ENCODE data around the gene CA14.
"Not testable (repeated sequence)": the region's sequence is repeated elsewhere in the genome, so short reads cannot be mapped to it uniquely, and the experiment has no call there.

Gene CA14

DNA sequence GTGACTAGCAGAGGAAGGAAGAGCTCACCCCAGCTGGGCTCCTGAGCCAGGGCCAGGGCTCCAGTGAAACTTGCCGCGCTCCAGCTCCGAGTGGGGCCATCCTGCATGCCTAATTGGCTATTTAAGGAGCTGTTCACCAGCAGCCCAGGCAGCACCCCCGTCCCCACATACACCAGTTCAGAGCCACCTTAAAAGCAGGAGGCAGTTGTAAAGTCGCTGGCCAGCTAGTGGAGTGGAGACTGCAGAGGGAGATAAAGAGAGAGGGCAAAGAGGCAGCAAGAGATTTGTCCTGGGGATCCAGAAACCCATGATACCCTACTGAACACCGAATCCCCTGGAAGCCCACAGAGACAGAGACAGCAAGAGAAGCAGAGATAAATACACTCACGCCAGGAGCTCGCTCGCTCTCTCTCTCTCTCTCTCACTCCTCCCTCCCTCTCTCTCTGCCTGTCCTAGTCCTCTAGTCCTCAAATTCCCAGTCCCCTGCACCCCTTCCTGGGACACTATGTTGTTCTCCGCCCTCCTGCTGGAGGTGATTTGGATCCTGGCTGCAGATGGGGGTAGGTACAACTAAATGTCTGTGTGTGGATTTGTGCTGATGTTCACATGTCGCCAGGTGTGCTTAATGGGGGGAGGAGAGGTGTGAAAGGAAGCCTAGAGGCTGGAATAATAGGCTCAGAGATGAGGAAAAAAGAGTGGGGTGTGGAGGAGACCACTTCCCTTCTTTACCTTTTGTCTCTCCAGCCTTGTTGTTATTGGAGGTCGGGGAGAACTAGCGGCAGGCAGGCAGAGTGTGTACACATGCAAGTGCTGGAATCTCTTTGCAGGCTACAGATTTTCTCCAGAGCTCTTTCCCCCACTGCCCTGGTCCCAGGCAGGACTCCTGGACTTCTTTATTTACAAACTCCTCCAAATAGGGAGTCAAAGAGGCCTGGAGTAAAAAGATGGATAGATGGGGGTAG lies at the start of gene CA14:
Gene CA14 (plus strand): TSS at position 151 of the 962 bp plus-strand sequence. CDS start 355 bp downstream, at position 506.
- no peak for DNase-seq (ENCODE audit: low read depth in 4 of 4, low spot score in 1 of 4)

DNA sequence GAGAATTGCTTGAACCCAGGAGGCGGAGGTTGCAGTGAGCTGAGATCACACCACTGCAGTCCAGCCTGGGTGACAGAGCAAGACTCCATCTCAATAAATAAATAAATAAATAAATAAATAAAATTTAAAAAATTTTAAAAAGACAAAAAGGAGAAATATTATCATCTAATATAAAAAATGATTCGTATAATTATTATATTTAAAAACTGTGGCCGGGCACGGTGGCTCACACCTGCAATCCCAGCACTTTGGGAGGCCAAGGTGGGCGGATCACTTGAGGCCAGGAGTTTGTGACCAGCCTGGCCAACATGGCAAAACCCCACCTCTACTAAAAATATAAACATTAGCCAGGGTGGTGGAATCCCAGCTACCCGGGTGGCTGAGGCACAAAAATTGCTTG lies 49.1 kb upstream of the CA14 start:
- DNase-seq (ENCODE audit: low read depth in 4 of 4, low spot score in 1 of 4): not testable (repeated sequence)

DNA sequence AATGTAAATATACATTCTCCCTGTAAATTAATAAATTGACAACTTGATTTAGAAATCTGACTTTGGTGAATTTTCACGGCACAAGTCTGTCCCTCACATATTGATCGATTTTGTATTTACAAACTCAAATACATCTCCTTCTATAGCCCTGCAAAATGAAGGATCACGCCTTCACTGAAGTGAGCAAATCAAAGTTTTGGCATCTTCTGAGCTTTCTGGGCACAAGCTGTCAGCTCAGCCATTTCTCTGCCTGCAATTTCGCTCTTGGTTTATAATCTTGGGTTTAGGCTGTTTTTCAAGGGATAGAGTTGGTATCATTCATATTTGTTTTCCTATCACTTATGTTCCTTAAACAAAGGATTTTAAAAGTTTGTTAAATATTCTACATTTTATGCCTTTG lies 47.5 kb upstream of the CA14 start:
- no peak for DNase-seq (ENCODE audit: low read depth in 4 of 4, low spot score in 1 of 4)

DNA sequence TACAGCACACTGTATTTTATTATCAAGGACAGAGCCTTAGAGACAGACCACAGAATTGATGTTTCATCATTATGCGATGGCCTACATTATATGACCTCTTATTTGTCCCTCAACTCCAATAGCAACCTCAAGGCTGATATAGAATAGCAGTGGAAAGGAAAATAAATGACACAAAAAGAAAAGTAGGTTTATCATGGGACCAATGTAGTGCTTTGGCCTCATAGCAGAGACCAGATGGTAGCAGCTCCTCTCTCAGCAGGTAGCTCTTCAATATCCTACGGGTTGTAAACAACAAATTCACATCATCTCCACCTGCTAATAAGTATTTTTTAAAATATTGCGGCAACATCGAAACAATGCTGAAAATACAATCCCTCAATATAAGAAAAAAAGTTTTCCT lies 46.9 kb upstream of the CA14 start:
- no peak for DNase-seq (ENCODE audit: low read depth in 4 of 4, low spot score in 1 of 4)

DNA sequence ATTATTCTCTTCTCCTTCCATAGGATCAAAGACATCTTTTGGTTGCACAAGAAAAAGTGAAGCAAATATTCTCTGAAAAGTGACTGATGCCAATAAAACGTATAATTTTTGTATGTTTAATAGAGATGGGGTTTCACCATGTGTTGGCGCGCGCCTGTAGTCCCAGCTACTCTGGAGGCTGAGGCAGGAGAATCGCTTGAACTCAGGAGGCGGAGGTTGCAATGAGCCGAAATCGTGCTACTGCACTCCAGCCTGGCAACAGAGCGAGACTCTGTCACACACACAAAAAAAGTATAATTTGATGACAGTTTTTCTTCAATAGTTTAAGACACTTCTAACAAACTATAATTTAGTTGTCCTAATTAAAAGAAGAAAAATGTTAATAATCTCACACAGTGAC lies 45.5 kb upstream of the CA14 start:
- no peak for DNase-seq (ENCODE audit: low read depth in 4 of 4, low spot score in 1 of 4)

DNA sequence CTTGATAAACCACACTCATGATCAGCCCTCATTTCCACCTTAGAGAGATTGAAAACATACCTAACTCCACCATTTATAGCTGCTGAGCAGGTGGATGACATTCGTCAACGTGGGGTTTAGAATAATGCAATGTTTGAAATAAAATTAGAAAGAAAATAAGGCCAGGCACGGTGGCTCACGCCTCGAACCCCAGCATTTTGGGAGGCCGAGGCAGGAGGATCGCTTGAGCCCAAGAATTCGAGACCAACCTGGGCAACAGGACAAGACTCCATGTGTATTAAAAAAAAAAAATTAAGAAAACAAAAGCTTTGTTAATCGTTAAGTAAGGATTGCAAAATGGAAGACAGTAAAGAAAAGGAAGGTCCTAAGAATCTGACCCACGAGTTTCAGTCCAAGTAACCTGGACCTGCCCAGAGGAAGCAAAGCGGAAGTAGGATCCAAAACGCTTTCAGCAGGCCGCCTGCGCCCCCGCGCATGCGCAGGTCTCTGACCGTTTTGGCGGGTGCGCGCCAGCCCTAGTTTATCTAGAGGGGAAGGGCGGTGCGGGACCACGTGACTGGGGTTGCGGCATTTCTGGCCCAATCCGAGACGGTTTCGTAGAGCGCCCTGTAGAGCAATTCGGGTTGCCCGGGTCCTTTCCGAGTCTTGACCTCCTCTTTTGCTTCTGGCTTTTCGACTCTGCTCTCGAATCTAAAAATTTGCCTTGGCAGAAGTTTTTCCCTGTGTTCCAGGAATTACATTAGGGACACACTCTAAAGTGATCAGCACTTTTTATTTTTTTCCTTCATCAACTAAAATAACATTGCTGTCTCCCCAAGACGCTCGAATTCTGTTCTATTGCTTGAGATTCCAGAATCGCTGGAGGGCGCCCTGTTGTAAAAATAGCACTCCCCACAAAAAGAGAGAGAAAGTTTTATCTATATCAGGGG lies 44.1 kb upstream of the CA14 start:
- DNase-seq (ENCODE audit: low read depth in 4 of 4, low spot score in 1 of 4): peak; percentile 76 to 89 (median 84)

DNA sequence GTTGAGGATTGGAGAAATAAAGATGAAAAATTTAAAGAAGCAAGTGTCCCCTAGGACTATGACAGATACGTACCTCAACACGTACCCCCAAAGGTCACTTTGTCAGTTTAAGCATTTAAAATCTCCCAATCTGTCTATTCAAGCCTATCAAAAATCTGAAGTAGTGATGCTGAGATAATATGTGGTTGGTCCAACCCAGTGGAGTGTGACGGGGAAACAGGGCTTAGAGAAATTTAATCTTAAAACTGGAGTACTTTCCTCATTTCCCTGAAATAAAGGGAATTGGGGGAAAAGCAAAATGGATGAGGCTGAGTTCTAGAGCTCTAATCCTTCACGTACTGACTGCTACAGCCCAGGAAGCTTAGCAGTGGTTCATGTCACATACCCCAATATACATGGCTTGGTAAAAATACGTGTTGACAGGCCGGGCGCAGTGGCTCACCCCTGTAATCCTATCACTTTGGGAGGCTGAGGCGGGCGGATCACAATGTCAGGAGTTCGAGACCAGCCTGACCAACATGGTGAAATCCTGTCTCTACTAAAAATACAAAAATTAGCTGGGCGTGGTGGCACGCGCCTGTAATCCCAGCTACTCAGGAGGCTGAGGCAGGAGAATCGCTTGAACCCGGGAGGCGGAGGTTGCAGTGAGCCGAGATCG lies 43.3 kb upstream of the CA14 start:
- not testable (repeated sequence) for DNase-seq (ENCODE audit: low read depth in 4 of 4, low spot score in 1 of 4)

DNA sequence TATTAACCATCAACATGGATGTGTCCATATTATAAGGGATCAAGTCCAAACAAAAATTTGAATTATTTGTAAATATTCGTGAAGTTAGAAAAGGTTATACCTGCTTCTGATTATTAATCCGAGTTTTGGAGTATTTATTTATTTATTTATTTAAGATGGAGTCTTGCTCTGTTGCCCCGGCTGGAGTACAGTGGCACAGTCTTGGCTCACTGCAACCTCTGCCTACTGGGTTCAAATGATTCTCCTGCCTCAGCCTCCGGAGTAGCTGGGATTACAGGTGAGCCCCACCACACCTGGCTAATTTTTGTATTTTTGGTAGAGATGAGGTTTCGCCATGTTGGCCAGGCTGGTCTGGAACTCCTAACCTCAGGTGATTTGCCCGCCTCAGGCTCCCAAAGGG lies 41.7 kb upstream of the CA14 start:
- not testable (repeated sequence) for DNase-seq (ENCODE audit: low read depth in 4 of 4, low spot score in 1 of 4)

DNA sequence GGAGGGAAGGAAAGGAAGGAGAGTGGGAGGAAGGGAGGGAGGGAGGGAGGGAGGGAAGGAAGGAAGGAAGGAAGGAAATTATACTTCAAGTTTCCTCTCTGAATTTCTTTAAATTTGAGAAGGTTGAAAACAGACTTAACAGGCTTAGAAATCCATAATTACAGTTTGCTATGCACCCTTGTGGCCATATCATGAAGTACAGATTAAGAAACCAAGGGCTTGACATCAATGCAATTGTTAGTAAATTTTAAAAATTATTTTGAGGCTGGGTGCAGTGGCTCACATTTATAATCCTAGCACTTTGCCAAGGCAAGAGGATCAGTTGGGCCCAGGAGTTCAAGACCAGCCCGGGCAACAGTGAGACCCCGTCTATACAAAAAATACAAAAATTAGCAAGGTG lies 36.0 kb upstream of the CA14 start:
- no peak for DNase-seq (ENCODE audit: low read depth in 4 of 4, low spot score in 1 of 4)

DNA sequence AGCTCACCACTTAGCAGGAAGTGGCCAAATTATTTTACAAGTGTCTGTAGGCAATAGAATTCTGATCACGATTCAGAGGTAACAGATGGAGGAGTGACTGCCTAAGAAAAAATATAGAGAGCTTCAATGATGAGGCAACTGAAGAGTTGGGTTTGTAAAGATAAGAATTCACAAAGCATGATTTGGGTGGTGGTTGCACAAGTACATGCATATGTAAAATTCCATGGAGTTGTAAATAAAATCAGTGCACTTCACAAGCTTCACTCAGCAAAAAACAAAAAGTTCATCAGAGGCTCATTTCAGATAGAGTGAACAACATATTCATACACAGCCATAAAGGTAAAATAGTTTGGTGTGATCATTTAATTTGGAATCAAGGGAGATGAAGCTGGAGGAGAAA lies 32.6 kb upstream of the CA14 start:
- no peak for DNase-seq (ENCODE audit: low read depth in 4 of 4, low spot score in 1 of 4)

DNA sequence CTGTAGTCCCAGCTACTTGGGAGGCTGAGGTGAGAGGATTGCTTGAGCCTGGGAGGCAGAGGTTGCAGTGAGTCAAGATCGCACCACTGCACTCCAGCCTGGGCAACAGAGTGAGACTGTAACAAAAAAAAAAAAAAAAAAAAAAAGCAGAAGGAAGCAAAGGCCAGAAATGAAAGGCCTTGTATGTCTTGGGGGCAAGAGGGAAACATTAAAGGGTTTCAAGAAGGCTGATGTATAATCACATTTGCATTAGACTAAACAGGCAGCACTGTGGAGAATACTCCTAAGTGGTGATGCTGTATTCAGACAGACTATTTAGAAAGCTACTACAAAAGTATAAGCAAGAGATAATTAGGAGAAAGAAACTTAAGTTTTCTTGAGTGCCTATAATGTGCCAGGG lies 32.0 kb upstream of the CA14 start:
- DNase-seq (ENCODE audit: low read depth in 4 of 4, low spot score in 1 of 4): no peak

DNA sequence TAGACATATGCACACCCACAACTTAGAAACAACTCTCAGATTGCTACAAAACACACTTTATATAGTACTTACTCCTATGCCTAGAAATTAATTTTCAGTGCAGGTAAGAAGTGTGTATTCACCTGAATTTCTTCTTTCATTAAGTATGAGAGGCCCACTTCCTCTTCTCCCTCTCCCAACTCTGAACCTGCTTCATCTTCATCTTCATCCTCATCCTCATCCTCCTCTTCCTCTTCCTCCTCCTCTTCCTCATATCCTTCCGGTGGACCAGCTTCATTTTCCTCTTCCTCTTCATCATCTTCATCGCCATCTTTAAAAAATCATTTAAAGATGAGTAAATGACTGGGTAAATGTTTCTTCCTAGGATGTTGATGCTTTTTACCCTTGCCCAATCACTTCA lies 31.1 kb upstream of the CA14 start:
- no peak for DNase-seq (ENCODE audit: low read depth in 4 of 4, low spot score in 1 of 4)

DNA sequence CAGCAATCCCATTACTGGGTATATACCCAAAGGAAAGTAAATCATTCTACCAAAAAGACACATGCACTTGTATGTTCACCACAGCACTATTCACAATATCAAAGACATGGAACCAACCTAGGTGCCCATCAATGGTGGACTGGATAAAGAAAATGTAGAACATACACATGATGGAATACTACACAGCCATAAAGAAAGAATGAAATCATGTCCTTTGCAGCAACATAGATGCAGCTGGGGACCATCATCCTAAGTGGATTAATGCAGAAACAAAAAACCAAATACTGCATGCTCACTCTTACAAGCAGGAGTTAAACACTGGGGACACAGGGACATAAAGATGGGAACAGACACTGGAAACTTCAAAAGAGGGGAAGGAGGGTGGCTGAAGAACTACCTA lies 30.3 kb upstream of the CA14 start:
- DNase-seq (ENCODE audit: low read depth in 4 of 4, low spot score in 1 of 4): no peak

DNA sequence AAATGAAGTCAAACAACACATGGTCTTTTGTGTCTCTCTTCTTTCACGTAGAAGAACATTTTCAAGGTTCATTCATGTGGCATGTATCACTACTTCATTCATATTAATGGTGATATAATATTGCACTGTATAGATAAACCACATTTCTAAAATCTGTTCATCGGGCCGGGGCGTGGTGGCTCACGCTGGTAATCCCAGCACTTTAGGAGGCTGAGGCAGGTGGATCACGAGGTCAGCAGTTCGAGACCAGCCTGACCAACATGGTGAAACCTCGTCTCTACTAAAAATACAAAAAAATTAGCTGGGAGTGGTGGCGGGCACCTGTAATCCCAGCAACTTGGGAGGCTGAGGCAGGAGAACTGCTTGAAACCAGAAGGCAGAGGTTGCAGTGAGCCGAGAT lies 29.3 kb upstream of the CA14 start:
- DNase-seq (ENCODE audit: low read depth in 4 of 4, low spot score in 1 of 4): not testable (repeated sequence)

DNA sequence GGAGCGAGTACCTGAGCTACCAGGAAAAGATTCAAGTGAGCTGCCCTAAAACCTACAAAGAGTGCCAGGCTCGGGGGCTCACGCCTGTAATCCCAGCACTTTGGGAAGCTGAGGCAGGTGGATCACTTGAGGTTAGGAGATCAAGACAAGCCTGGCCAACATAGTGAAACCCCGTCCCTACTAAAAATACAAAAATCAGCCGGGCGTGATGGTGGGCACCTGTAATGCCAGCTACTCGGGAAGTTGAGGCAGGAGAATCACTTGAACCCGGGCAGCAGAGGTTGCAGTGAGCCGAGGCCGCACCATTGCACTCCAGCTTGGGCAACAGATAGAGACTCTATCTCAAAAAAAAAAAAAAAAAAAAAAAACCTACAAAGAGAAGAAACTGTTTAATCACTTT lies 24.7 kb upstream of the CA14 start:
- DNase-seq (ENCODE audit: low read depth in 4 of 4, low spot score in 1 of 4): not testable (repeated sequence)

DNA sequence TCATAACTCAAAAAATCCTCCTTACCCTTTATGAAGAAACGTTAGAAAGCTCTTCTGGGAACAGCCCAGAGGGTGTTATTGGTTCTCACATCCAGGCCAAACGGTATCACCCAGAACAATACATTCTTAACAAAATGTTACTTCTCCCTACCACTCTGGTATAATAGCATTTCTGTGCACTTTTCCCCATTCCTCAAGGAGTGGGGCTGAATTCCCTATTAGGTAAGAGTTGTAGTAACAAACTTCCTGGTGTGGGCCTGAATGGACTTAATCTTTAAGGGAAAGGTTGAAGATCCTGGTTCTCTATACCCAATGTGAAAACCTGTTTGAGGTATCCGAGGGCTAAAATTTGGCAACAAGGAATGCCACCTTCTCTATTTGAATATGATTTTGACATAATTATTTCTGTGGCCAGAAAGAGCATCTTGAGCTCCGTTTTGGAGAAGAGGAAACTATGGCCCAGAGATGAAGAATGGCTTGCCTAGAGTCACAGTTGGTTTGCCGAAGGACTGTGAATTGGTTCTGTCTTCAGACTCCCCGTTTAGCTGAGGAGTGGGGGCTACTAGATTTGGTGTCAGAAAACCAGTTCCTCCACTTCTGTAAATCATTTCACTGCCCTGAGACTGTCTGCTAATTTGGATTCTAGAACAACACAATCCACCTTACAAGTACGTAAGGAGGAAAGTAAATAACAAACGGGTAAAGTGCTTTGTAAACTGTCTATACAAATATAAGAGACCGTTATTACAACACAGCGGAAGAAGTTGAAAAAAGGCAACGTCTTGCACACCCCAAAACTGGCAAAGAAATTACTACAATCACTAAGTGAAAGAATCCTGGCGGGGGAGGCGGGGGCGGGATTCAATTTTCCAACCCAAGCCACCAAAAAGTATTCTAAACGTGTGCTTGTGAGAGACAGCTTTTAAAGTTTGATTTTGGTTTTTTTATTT lies 23.9 kb upstream of the CA14 start:
- peak in 2 of 4 experiments; percentile 9 to 34 for DNase-seq (ENCODE audit: low read depth in 4 of 4, low spot score in 1 of 4)

DNA sequence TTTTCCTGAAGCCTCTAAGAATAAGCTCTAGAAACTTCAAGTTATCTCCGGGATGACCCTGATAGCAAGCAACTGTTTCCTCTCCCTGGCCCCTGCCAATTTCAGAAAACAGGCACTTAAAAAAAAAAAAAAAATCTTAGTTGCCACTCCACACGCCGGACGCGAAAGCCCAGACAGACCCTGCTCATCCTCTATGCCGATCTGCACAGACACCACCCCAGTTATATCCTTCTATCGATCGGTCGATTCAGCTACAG lies 23.3 kb upstream of the CA14 start:
- no peak for DNase-seq (ENCODE audit: low read depth in 4 of 4, low spot score in 1 of 4)

DNA sequence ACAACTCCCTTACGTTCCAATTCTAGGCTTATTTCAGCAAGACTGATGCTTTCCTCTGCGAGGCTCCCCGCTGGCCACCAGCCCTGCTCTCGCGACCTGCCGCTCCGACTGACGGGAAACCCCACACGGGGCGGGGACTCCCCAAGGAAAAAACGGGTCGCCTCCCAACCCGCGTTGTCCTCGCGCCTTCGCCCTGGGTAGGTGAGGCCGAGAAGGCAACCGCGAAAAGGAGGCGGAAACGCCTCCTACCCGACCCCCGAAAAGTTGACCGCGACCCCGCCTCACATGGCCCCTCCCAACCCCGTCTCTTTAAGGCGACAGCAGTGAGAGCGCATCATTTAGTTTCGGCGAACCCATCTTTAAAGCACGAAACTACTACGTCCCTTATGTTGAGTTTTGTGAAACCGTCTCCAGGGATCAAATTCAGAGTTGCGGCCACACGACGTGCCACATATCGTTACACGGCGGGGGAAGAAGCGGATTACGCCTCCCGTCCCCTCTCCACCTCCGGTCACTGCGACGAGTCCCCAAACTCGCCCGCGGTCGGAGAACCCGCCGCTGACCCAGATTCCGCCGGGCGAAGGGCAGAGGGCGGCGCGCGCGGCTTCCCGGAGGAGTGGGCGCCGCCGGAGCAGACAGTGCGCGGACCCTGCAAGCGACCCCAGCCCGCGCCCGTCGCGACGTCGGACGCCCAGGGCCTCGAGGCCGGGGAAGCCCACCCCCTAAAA lies 22.8 kb upstream of the CA14 start:
- DNase-seq (ENCODE audit: low read depth in 4 of 4, low spot score in 1 of 4): peak; percentile 67 to 90 (median 76)

DNA sequence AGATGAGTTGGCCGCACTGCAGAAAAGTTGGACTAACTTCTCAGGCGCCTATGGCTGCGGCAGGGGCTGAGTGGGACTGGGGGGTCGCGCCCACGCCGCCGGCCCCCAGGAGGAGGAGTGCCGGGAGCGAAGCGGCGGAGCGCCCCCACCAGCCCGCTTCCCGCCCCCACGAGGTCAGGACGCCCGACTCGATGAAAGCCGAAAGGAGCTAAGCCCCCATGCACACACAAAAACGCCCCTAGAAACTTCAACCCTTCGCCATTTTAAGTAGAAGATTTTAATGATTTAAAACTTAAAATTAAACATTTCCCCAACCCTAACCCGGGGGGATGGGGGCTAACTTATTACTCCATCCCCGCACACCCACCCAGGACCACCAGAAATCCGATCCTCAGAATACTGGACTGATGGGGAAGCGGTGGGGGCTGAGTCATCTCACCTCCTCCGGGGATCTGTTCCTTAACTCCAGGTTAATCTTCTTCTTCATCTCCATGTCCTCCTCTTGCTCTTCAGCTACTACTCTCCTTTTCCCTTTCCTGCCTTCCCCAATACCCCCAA lies 22.2 kb upstream of the CA14 start:
- DNase-seq (ENCODE audit: low read depth in 4 of 4, low spot score in 1 of 4): peak in 2 of 4 experiments; percentile 4 to 25
